GM12878 (cell line): ENCODE results near the gene PLEKHD1. TPM values are rescaled to one million over a fixed set of nuclear protein-coding genes. Genes with fewer than 3 reads are reported as not detected.

Source experiments
- ATAC-seq: fragments of 200-7000 bp; cut with Tn5 transposase; 3 replicates; pipeline ENCODE4 v1.9.1; 2020; ENCODE audit warnings: mild to moderate bottlenecking, moderate library complexity
- BruUV-seq: library from RNA; stranded (reverse); fragments of 400-500 nt; replicated peaks from 2 replicates; lab custom pipeline; 2021; lab: Mats Ljungman, UMichigan
- CTCF ChIA-PET: fragments of 300-600 bp; sonication (Branson Sonifier 250); formaldehyde crosslinking; extraction: SDS; loops from one replicate; lab custom pipeline; 2021; ENCODE audit warnings: inconsistent platforms; lab: Yijun Ruan, JAX
- POLR2A ChIA-PET: fragments of 350-600 bp; formaldehyde crosslinking; extraction: SDS; loops from one replicate; lab custom pipeline; 2021; ENCODE audit warnings: inconsistent platforms; lab: Charles Lee
- RAD21 ChIA-PET: fragments of 300-600 bp; sonication (Branson Sonifier 250); formaldehyde crosslinking; loops from one replicate; lab custom pipeline; 2023; ENCODE audit warnings: antibody characterized with exemption; ENCODE audit not compliant: unreplicated experiment; lab: Charles Lee
- SMC1A ChIA-PET: fragments of 300-600 bp; sonication (Branson Sonifier 250); formaldehyde crosslinking; loops from one replicate; lab custom pipeline; 2023; ENCODE audit not compliant: unreplicated experiment, uncharacterized antibody; lab: Charles Lee
- DNase-seq: peaks from one replicate; pipeline ENCODE4 v3.0.0-alpha.2; 2011; ENCODE audit warnings: low read depth, low spot score
- FAIRE-seq: peaks from 3 replicates; lab custom pipeline; 2011; peaks lifted over from hg19 to GRCh38; lab: Jason Lieb, UNC
- H2AFZ ChIP-seq: 2 replicates; pipeline ENCODE4 v1.6.0; 2011; ENCODE audit warnings: low read depth, low read length, control low read depth; ENCODE audit not compliant: control insufficient read depth
- H3K27ac ChIP-seq: 2 replicates; pipeline ENCODE4 v1.5.1; 2011; ENCODE audit warnings: control low read depth; ENCODE audit not compliant: control insufficient read depth, insufficient read depth
- H3K27me3 ChIP-seq, 2 experiments: replicated peaks in 1 of 2; 2 replicates each; pipeline versions ENCODE4 v1.6.0 to v1.6.1; 2011; ENCODE audit warnings: low read length in 1 of 2; ENCODE audit not compliant: control insufficient read depth in 2 of 2, insufficient read depth in 2 of 2
- H3K36me3 ChIP-seq, 2 experiments: 2 replicates each; pipeline ENCODE4 v1.5.1; 2011; ENCODE audit warnings: low read length in 1 of 2; ENCODE audit not compliant: control insufficient read depth in 2 of 2, insufficient read depth in 2 of 2
- H3K4me1 ChIP-seq: 2 replicates; pipeline ENCODE4 v1.6.1; 2011; ENCODE audit warnings: mild to moderate bottlenecking, low read length, moderate library complexity, mixed read lengths; ENCODE audit not compliant: control insufficient read depth, insufficient read depth
- H3K4me2 ChIP-seq: 2 replicates; pipeline ENCODE4 v1.6.0; 2011; ENCODE audit warnings: control low read depth; ENCODE audit not compliant: control insufficient read depth, insufficient read depth
- H3K4me3 ChIP-seq: fragments of 200-600 bp; sonication (generic); 2 replicates; pipeline ENCODE4 v1.5.1; 2016
- H3K79me2 ChIP-seq: 2 replicates; pipeline ENCODE4 v1.6.0; 2011; ENCODE audit warnings: low read length; ENCODE audit not compliant: control insufficient read depth, insufficient read depth
- H3K9ac ChIP-seq: 2 replicates; pipeline ENCODE4 v1.8.0; 2011; ENCODE audit warnings: low read length, control low read depth, mixed read lengths; ENCODE audit not compliant: control insufficient read depth, insufficient read depth
- H3K9me3 ChIP-seq: replicated peaks from 3 replicates; pipeline ENCODE4 v1.5.1; 2011; ENCODE audit warnings: mild to moderate bottlenecking, low read length; ENCODE audit not compliant: control insufficient read depth, insufficient read depth
- H4K20me1 ChIP-seq: 2 replicates; pipeline ENCODE4 v1.6.0; 2011; ENCODE audit not compliant: control insufficient read depth, insufficient read depth
- NFXL1 ChIP-seq: fragments of 450-650 bp; IDR thresholded peaks from 2 replicates; pipeline ENCODE4 v1.6.1; 2017; ENCODE audit warnings: antibody characterized with exemption, mild to moderate bottlenecking, borderline replicate concordance
- RAD21 ChIP-seq: IDR thresholded peaks from 2 replicates; pipeline ENCODE4 v1.6.1; 2011; ENCODE audit warnings: mild to moderate bottlenecking, low read depth, low read length, moderate library complexity; ENCODE audit not compliant: insufficient read depth
- ZSCAN29 ChIP-seq: fragments of 450-650 bp; IDR thresholded peaks from 2 replicates; pipeline ENCODE4 v1.6.1; 2017; ENCODE audit warnings: mild to moderate bottlenecking, moderate library complexity
- WGBS: methylation state at CpG from one replicate; pipeline ENCODE4 v1.1.6; 2016; ENCODE audit warnings: low lambda C conversion rate; ENCODE audit not compliant: insufficient replicate concordance, insufficient coverage; ENCODE audit errors: missing lambda C conversion rate; 5-methylcytosine and 5-hydroxymethylcytosine counted together
- in situ Hi-C: fragments of 300-500 bp; cut with MboI; formaldehyde crosslinking; loops from 9 replicates; pipeline ENCODE4 v1.14.3; 2018; ENCODE audit warnings: mixed read lengths
- intact Hi-C: fragments of 100-400 bp; cut with micrococcal nuclease; formaldehyde crosslinking; loops from one replicate; pipeline ENCODE4 v1.14.2; 2022; ENCODE audit not compliant: unreplicated experiment
- polyA plus RNA-seq, 11 experiments: library from polyadenylated mRNA; depleted of rRNA in 4 of 11; unstranded in 6 of 11; stranded (reverse) in 5 of 11; fragments of >200 nt; fragmentation: Nextera tagmentation in 4 of 11; fragmentation: Illumina TruSeq in 1 of 11; extraction: Ambion mirVana in 4 of 11; extraction: Trizol in 1 of 11; gene quantifications; 1 replicate in 1 of 11; 2 replicates in 10 of 11; pipeline versions ENCODE4 v1.2.1 to v1.2.3, GENCODE V29; 2011 to 2016; ENCODE audit warnings: inconsistent platforms in 2 of 11, missing spikeins in 2 of 11, low read depth in 1 of 11
- total RNA-seq, 4 experiments: library from RNA; depleted of rRNA in 3 of 4; stranded (reverse); fragments of >200 nt in 3 of 4; fragmentation: Illumina TruSeq in 1 of 4; extraction: Trizol in 1 of 4; gene quantifications; 2 replicates each; pipeline versions ENCODE4 v1.2.1 to v1.2.3, GENCODE V29; 2013 to 2021
- TF ChIP-seq, protein P1 (sequence below), 3 experiments: IDR thresholded peaks in 2 of 3; conservative IDR thresholded peaks in 1 of 3; 2 replicates each; pipeline ENCODE4 v1.5.1; 2011; ENCODE audit warnings: low read depth in 3 of 3, low read length in 3 of 3, mild to moderate bottlenecking in 3 of 3, control low read depth in 2 of 3, moderate library complexity in 2 of 3, inconsistent platforms in 1 of 3, mixed read lengths in 1 of 3; ENCODE audit not compliant: control insufficient read depth in 2 of 3, insufficient read depth in 1 of 3; ENCODE audit errors: extremely low read depth in 1 of 3

PLEKHD1 gene
- total and polyA plus RNA-seq, 10 of the 15 experiments (the other 5 are each of a cell fraction or from before 2014, with no cell fraction given): 0.01 to 0.08 (median 0.04) TPM; not detected in 6

DNA sequence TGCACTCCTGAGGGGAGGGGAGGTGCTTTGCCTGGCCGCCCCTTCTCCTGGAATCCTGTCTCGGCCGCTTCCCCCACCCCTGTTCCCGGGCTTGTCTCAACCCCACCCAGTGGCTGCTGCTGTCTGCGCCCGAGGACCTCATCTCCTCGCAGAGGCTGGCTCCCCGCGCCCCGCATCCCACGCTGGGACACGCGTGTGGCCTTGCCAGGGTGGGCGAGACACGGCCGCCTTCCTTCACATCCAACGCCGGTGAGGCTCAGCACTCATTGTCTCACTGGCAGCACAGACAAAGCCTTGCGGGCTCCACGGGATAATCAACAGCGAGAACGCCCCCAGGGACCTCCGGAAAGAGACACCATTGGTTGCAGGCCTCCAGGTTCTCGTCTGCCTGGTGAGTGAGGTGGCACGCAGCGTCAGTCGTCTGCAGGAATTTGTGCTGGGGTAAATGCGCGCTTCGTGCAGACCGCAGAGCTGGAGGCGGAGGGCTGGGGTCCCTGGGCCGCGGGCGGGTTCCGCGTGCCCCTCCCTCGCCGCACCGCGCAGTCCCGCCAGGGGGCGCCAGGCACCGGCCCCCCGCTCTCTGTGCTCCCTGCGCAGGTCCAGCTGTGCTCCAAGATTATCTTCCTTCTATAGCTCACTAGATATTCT lies 63.3 kb downstream of the PLEKHD1 start:
- 30% methylated on average over 44 of the region's 46 CpGs for WGBS
- Histone ChIP-seq H3K4me2 (no peak overlapping the region), H3K9ac (no peak overlapping the region), H4K20me1 (no peaks in the 10 kb centered on the region), H3K9me3 (no peaks in the 10 kb centered on the region), H3K4me3 (no peak overlapping the region)
- in situ Hi-C loops: no loop called here
- peak; percentile 41; the same call in 1 of the 3 replicates for ATAC-seq
- peak; percentile 90 for TF ChIP-seq NFXL1
- TF ChIP-seq ZSCAN29: no peak
- TF ChIP-seq, protein P1, sequence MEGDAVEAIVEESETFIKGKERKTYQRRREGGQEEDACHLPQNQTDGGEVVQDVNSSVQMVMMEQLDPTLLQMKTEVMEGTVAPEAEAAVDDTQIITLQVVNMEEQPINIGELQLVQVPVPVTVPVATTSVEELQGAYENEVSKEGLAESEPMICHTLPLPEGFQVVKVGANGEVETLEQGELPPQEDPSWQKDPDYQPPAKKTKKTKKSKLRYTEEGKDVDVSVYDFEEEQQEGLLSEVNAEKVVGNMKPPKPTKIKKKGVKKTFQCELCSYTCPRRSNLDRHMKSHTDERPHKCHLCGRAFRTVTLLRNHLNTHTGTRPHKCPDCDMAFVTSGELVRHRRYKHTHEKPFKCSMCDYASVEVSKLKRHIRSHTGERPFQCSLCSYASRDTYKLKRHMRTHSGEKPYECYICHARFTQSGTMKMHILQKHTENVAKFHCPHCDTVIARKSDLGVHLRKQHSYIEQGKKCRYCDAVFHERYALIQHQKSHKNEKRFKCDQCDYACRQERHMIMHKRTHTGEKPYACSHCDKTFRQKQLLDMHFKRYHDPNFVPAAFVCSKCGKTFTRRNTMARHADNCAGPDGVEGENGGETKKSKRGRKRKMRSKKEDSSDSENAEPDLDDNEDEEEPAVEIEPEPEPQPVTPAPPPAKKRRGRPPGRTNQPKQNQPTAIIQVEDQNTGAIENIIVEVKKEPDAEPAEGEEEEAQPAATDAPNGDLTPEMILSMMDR (IDR thresholded peaks at IDR 0.05 in 2 of 3, conservative IDR thresholded peaks at IDR 0.05 in 1 of 3; ENCODE audit: control insufficient read depth in 2 of 3, extremely low read depth in 1 of 3, insufficient read depth in 1 of 3, low read depth in 3 of 3, low read length in 3 of 3): peak; percentile 28 to 60 (median 51)
- TF ChIP-seq RAD21: 0 out of 2 replicates have a peak, but pooled peaks have one; percentile 28
- TF ChIP-seq, all 136 proteins: peak for 3
- Histone ChIP-seq H3K4me1 (no peaks in the 10 kb centered on the region), H3K27ac (no peak overlapping the region), H3K27me3 (peaks cover 0 to 3% of the 10 kb centered on the region in 2 experiments; a peak in 1 of 4 replicates), H3K36me3 (no peaks in the 10 kb centered on the region), H3K79me2 (no peaks in the 10 kb centered on the region), H2AFZ (no peak overlapping the region)
- FAIRE-seq: no peak
- POLR2A ChIA-PET: interaction anchor here (0.6 to 0.8 kb wide), 2 partner anchors 10 to 51 kb away, joined by 3 read pairs; no protein-coding TSS in a partner anchor
- no TSS peak for BruUV-seq
- RAD21 ChIA-PET: no interaction called here
- SMC1A ChIA-PET: no interaction called here
- CTCF ChIA-PET: interaction anchor here (0.6 to 1.7 kb wide), 4 partner anchors 10 to 262 kb away, joined by 3 to 5 read pairs (median 4); no protein-coding TSS in a partner anchor
- no peak for DNase-seq
- intact Hi-C loops: no loop called here
